ENCODE data around the gene HLF. TPM values are rescaled to one million over a fixed set of nuclear protein-coding genes. Genes with fewer than 3 reads are reported as not detected.
A peak's percentile ranks its signal among the peaks of the same experiment; 100 is the strongest.

HLF gene
- total RNA-seq, 1 experiment from 2014 or later: not detected

DNA sequence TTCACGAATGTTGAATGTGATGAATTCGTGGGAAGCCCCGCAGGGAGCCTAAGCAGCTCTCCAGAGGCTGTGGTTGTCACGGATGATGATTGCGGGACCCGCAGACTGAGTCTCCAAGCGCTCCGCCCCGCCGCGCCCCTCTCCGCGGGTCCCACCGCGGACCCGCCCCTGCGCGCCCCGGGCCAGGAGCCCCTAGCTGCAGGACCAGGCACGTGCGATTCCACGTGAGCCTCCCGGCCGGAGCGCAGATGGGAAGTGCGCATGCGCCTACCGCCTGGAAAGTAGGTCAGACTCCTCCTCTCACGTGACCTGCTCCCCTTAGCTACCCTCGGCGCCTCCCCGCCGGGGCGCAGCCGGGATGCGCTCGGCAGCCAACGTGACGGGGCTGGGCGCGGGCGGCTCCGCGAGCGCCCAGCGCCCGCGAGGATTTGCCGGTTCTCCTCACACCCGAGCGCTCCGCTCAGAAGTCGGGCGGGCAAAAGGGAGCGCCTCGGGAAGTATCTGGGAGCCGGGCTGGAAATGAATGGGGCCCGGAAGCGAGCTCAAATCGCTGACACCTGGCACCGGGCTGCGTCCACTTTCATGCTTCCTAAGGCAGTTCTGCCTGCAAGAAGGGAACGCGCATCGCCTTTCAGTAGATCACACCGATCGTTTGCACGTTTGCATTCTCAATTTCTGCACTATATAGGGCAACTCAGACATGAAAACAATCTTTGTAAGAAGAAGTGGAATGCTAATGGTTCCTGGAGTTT, 26.4 kb upstream of the HLF start:
- ChIA-PET POLR2A (ENCODE audit: unreplicated experiment) (no interaction called here), CTCF (interaction anchor here (0.6 kb wide), 1 partner anchor 305 kb away, joined by 3 read pairs; no protein-coding TSS in a partner anchor)
- Histone ChIP-seq H3F3A (ENCODE audit: insufficient read depth, low read depth) (peaks cover 6% of the 10 kb centered on the region; the same call in 1 of the 2 replicates), H3K9me2 (ENCODE audit: insufficient read depth) (no peaks in the 10 kb centered on the region), H3K27me3 (ENCODE audit: insufficient read depth, low read depth) (peaks cover 11% of the 10 kb centered on the region; the same call in 1 of the 2 replicates), H3K4me3 (peak overlapping the region; percentile 67), H4K20me1 (ENCODE audit: insufficient read depth) (no peaks in the 10 kb centered on the region), H3K4me2 (peak overlapping the region; percentile 95), H3K9me3 (ENCODE audit: insufficient read depth, low read depth) (no peaks in the 10 kb centered on the region), H3K4me1 (replicated peaks; ENCODE audit: insufficient read depth) (peaks cover 9% of the 10 kb centered on the region), H2AFZ (peak overlapping the region; percentile 97), H3K36me3 (ENCODE audit: low read depth) (no peaks in the 10 kb centered on the region), H3K27ac (no peak overlapping the region), H3K79me2 (ENCODE audit: low read depth) (no peaks in the 10 kb centered on the region)
- no TSS peak for BruUV-seq (replicated peaks)
- TF ChIP-seq EZH2 (IDR thresholded peaks at IDR 0.05; ENCODE audit: low read depth): no peak
- no peak for TF ChIP-seq CTCF (conservative IDR thresholded peaks at IDR 0.05)
- peak; percentile 63 to 77 for DNase-seq
- intact Hi-C loops (cut with micrococcal nuclease; ENCODE audit: unreplicated experiment): loop anchor here (5.0 kb wide), 1 partner anchor 61 kb away; no protein-coding TSS in a partner anchor

DNA sequence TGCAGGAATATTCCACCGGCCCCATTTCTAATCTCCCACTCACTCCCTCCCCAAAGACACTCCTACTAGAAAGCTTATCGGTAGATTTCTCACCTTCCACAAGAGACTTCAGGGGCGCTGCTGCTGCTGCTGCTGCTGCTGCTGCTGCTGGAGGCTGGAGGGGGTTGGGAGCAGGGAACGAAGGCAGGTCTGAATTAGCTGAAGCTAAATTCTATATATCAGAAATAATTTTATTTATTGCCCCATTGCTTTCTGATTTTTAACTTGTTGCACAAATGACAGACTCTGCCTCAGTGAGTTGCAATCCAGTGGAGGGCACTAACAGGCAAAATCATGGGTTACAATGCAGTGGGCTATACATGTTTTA, 25.8 kb upstream of the HLF start:
- Histone ChIP-seq H3K4me3 (peak overlapping the region; percentile 67), H3K27me3 (ENCODE audit: insufficient read depth, low read depth) (peaks cover 11% of the 10 kb centered on the region; the same call in 1 of the 2 replicates), H3K9me3 (ENCODE audit: insufficient read depth, low read depth) (no peaks in the 10 kb centered on the region), H3K36me3 (ENCODE audit: low read depth) (no peaks in the 10 kb centered on the region), H3K27ac (no peak overlapping the region), H3K9me2 (ENCODE audit: insufficient read depth) (no peaks in the 10 kb centered on the region), H3K79me2 (ENCODE audit: low read depth) (no peaks in the 10 kb centered on the region), H3K4me1 (replicated peaks; ENCODE audit: insufficient read depth) (peaks cover 9% of the 10 kb centered on the region), H2AFZ (peak overlapping the region; percentile 97), H3F3A (ENCODE audit: insufficient read depth, low read depth) (peaks cover 6% of the 10 kb centered on the region; the same call in 1 of the 2 replicates), H3K4me2 (peak overlapping the region; percentile 95), H4K20me1 (ENCODE audit: insufficient read depth) (no peaks in the 10 kb centered on the region)
- BruUV-seq (replicated peaks): no TSS peak
- POLR2A ChIA-PET (ENCODE audit: unreplicated experiment): no interaction called here
- CTCF ChIA-PET: interaction anchor here (0.6 kb wide), 1 partner anchor 306 kb away, joined by 3 read pairs; no protein-coding TSS in a partner anchor
- DNase-seq: no peak
- intact Hi-C loops (cut with micrococcal nuclease; ENCODE audit: unreplicated experiment): loop anchor here (5.0 kb wide), 1 partner anchor 62 kb away; no protein-coding TSS in a partner anchor
- no peak for TF ChIP-seq CTCF (conservative IDR thresholded peaks at IDR 0.05)
- TF ChIP-seq EZH2 (IDR thresholded peaks at IDR 0.05; ENCODE audit: low read depth): no peak

- Histone ChIP-seq H3K4me2 (no peak overlapping the region), H3K4me3 (no peak overlapping the region), H3K36me3 (ENCODE audit: low read depth) (no peaks in the 10 kb centered on the region), H3K27me3 (ENCODE audit: insufficient read depth, low read depth) (peaks cover 27% of the 10 kb centered on the region), H3K27ac (no peak overlapping the region), H3K9me3 (ENCODE audit: insufficient read depth, low read depth) (no peaks in the 10 kb centered on the region), H3K9me2 (ENCODE audit: insufficient read depth) (no peaks in the 10 kb centered on the region), H4K20me1 (ENCODE audit: insufficient read depth) (no peaks in the 10 kb centered on the region), H2AFZ (no peak overlapping the region), H3K79me2 (ENCODE audit: low read depth) (no peaks in the 10 kb centered on the region), H3K4me1 (replicated peaks; ENCODE audit: insufficient read depth) (peaks cover 9% of the 10 kb centered on the region), H3F3A (ENCODE audit: insufficient read depth, low read depth) (peaks cover 6% of the 10 kb centered on the region; the same call in 1 of the 2 replicates)
- intact Hi-C loops (cut with micrococcal nuclease; ENCODE audit: unreplicated experiment): no loop called here
- ChIA-PET POLR2A (ENCODE audit: unreplicated experiment) (no interaction called here), CTCF (no interaction called here)
- DNase-seq: no peak
- no peak for TF ChIP-seq CTCF (conservative IDR thresholded peaks at IDR 0.05)
- TF ChIP-seq EZH2 (IDR thresholded peaks at IDR 0.05; ENCODE audit: low read depth): no peak
- BruUV-seq (replicated peaks): no TSS peak
Measured at GRCh38 chr17:55241097-55241496, 23.7 kb upstream of the HLF start.

Data from PC-9 (cell line).